Uterus (tissue), 2 donors: Measurements from ENCODE around the gene NKAIN2.

Experiments used
- POLR2A ChIP-seq, 2 donors: fragments of 450-650 bp; IDR thresholded peaks; one replicate each; pipeline ENCODE4 v1.6.1; 2016; ENCODE audit warnings: antibody characterized with exemption in 2 of 2, mild to moderate bottlenecking in 1 of 2, moderate library complexity in 1 of 2
- TF ChIP-seq, protein P1 (sequence below), 4 experiments: fragments of 200-600 bp in 2 of 4; fragments of 450-650 bp in 2 of 4; sonication (generic) in 2 of 4; IDR thresholded peaks; one replicate each; pipeline ENCODE4 v1.5.1; 2016 to 2019; ENCODE audit warnings: antibody characterized with exemption in 4 of 4, mild to moderate bottlenecking in 2 of 4, moderate library complexity in 1 of 4

DNA sequence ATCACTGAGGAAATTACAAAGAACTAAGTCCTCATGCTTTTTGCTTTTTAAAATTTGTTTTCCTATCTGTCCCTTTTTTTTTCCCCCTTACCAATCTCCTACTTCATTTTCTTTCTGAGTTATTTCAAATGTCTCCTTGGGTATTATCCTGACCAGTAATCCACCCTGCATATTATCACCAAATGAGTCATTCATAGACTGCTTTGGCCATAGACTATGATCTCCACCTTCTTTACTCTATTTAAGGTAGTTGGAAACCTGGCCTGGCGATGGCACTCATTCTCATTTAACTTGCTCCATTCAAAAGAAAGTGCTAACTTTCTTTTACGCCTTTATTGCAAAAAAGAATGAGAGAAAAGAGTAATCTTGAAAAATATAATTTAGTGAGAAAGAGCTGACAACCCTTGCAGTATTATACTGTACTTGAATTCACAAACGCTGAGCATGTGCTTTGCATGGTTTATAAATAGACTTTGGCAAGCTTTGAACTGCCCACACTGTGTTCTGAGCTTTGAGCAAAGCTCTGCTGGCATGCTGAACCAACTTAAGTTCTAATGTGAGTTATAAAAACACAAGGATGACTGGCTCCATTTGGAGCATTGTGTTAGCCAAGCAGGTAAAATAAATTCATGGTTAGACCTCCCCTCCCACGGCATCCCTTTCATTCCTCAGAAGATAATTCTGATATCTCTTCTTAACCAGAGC is 198.9 kb downstream of the NKAIN2 start:
- TF ChIP-seq, protein P1, sequence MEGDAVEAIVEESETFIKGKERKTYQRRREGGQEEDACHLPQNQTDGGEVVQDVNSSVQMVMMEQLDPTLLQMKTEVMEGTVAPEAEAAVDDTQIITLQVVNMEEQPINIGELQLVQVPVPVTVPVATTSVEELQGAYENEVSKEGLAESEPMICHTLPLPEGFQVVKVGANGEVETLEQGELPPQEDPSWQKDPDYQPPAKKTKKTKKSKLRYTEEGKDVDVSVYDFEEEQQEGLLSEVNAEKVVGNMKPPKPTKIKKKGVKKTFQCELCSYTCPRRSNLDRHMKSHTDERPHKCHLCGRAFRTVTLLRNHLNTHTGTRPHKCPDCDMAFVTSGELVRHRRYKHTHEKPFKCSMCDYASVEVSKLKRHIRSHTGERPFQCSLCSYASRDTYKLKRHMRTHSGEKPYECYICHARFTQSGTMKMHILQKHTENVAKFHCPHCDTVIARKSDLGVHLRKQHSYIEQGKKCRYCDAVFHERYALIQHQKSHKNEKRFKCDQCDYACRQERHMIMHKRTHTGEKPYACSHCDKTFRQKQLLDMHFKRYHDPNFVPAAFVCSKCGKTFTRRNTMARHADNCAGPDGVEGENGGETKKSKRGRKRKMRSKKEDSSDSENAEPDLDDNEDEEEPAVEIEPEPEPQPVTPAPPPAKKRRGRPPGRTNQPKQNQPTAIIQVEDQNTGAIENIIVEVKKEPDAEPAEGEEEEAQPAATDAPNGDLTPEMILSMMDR (IDR thresholded peaks at IDR 0.05) = no peak
- no peak for TF ChIP-seq POLR2A (IDR thresholded peaks at IDR 0.05)
